GM23338 (cell line): ENCODE measurements around the gene FST.

Experiments used
- CREB1 ChIP-seq: fragments of 250-450 bp; sonication (Bioruptor Pico); IDR thresholded peaks from 2 replicates; pipeline ENCODE4 v1.5.0; 2020; ENCODE audit warnings: low read depth, mild to moderate bottlenecking, moderate library complexity
- EZH2 ChIP-seq: fragments of 200-600 bp; sonication (generic); IDR thresholded peaks from one replicate; pipeline ENCODE4 v1.8.0; 2017; ENCODE audit warnings: antibody characterized with exemption, mild to moderate bottlenecking, low read depth; ENCODE audit not compliant: unreplicated experiment
- EZH2phosphoT487 ChIP-seq: fragments of 200-600 bp; sonication (generic); IDR thresholded peaks from one replicate; pipeline ENCODE4 v1.8.1; 2018; ENCODE audit warnings: antibody characterized with exemption; ENCODE audit not compliant: unreplicated experiment
- JUNB ChIP-seq: IDR thresholded peaks from one replicate; pipeline ENCODE4 v1.6.1; 2016; ENCODE audit warnings: antibody characterized with exemption; ENCODE audit not compliant: unreplicated experiment
- NANOG ChIP-seq: IDR thresholded peaks from 2 replicates; pipeline ENCODE4 v1.6.1; 2016; ENCODE audit warnings: antibody characterized with exemption, borderline replicate concordance
- POLR2AphosphoS5 ChIP-seq: IDR thresholded peaks from 2 replicates; pipeline ENCODE4 v1.6.1; 2016; ENCODE audit warnings: antibody characterized with exemption, low read depth
- REST ChIP-seq: IDR thresholded peaks from one replicate; pipeline ENCODE4 v1.6.1; 2018; ENCODE audit warnings: antibody characterized with exemption; ENCODE audit not compliant: unreplicated experiment
- ZNF114 ChIP-seq: fragments of 250-450 bp; sonication (Bioruptor Pico); IDR thresholded peaks from 2 replicates; pipeline ENCODE4 v1.5.0; 2020; ENCODE audit warnings: mild to moderate bottlenecking, moderate library complexity
- ZNF331 ChIP-seq: fragments of 250-450 bp; sonication (Bioruptor Pico); IDR thresholded peaks from 2 replicates; pipeline ENCODE4 v1.5.0; 2020; ENCODE audit warnings: low read depth, mild to moderate bottlenecking, moderate library complexity
- ZNF462 ChIP-seq: fragments of 250-450 bp; sonication (Bioruptor Pico); IDR thresholded peaks from 2 replicates; pipeline ENCODE4 v1.5.0; 2020; ENCODE audit warnings: mild to moderate bottlenecking, moderate library complexity
- TF ChIP-seq, protein P1 (sequence below), 2 experiments: fragments of 200-600 bp in 1 of 2; sonication (generic) in 1 of 2; conservative IDR thresholded peaks; 2 replicates each; pipeline versions ENCODE4 v1.5.1 to v1.6.1; 2016 to 2017; ENCODE audit warnings: antibody characterized with exemption in 2 of 2, low read depth in 2 of 2, mild to moderate bottlenecking in 2 of 2, moderate library complexity in 1 of 2

DNA sequence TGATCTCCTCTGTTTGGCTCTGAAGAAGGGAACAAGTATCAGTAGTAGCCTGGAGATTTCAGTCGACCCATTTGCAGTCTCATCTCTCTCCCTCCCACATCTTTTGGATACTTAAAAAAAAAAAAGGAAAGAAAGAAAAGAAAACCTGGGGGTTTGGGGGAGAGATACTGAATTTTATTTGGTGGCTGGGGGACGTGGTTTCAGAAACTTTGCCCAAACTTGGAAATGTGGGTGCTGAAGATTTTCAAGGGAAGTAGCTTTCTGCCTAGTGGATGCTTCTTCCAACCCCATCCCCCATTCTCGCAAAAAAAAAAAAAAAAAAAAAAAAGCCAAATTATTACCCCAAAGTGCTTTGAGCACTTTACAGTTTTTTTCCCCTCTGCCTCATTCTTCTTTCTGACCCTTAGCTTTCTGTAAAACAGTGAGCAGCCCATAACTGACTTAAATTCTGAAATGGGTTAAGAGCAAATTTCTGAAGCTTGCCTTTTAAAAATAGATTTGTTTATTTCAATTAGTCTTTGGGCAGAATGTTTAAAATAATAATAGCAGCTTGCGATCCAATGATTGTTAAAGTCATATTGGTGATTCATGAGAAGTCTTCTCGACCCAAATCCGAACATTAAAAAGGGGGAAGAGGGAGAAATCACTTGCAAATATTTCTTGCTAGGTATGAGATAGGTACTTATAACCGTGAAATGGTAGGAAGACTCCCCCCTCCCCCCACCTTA, 894 bp downstream of the FST start:
- no peak for TF ChIP-seq POLR2AphosphoS5
- TF ChIP-seq, protein P1, sequence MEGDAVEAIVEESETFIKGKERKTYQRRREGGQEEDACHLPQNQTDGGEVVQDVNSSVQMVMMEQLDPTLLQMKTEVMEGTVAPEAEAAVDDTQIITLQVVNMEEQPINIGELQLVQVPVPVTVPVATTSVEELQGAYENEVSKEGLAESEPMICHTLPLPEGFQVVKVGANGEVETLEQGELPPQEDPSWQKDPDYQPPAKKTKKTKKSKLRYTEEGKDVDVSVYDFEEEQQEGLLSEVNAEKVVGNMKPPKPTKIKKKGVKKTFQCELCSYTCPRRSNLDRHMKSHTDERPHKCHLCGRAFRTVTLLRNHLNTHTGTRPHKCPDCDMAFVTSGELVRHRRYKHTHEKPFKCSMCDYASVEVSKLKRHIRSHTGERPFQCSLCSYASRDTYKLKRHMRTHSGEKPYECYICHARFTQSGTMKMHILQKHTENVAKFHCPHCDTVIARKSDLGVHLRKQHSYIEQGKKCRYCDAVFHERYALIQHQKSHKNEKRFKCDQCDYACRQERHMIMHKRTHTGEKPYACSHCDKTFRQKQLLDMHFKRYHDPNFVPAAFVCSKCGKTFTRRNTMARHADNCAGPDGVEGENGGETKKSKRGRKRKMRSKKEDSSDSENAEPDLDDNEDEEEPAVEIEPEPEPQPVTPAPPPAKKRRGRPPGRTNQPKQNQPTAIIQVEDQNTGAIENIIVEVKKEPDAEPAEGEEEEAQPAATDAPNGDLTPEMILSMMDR (conservative IDR thresholded peaks at IDR 0.05; ENCODE audit: low read depth in 2 of 2), result no peak
- TF ChIP-seq CREB1 (CRISPR knock-in tag), result no peak
- TF ChIP-seq REST, result no peak
- no peak for TF ChIP-seq EZH2
- TF ChIP-seq EZH2phosphoT487, result no peak
- no peak for TF ChIP-seq NANOG
- no peak for TF ChIP-seq ZNF114 (CRISPR knock-in tag)
- TF ChIP-seq ZNF462 (CRISPR knock-in tag), result no peak
- no peak for TF ChIP-seq JUNB
- TF ChIP-seq ZNF331 (CRISPR knock-in tag), result no peak
